SK-N-SH treated with all-trans-retinoic acid at 6 μM for 48 hours (cell line): ENCODE measurements around the gene APOH.

ENCODE experiments used
- ARNTL ChIP-seq: fragments of 450-650 bp; formaldehyde crosslinking; IDR thresholded peaks from 2 replicates; pipeline ENCODE4 v1.5.0; 2020; ENCODE audit warnings: low read depth, mild to moderate bottlenecking, moderate library complexity, borderline replicate concordance
- CSRNP3 ChIP-seq: fragments of 250-450 bp; sonication (Bioruptor Pico); IDR thresholded peaks from 2 replicates; pipeline ENCODE4 v1.5.1; 2021; ENCODE audit warnings: mild to moderate bottlenecking, moderate library complexity
- ZNF8 ChIP-seq: fragments of 450-650 bp; formaldehyde crosslinking; IDR thresholded peaks from 2 replicates; pipeline ENCODE4 v1.5.0; 2020; ENCODE audit warnings: mild to moderate bottlenecking, moderate library complexity
- TF ChIP-seq, protein P1 (sequence below): fragments of 250-450 bp; sonication (Bioruptor Pico); IDR thresholded peaks from 2 replicates; pipeline ENCODE4 v1.8.0; 2020; ENCODE audit warnings: mild to moderate bottlenecking, moderate library complexity, borderline replicate concordance

GRCh38 chr17:66167189-66167815, 61.9 kb downstream of the APOH start:
- no peak for TF ChIP-seq CSRNP3 (CRISPR knock-in tag)
- no peak for TF ChIP-seq ARNTL
- TF ChIP-seq ZNF8 (CRISPR knock-in tag): no peak
- TF ChIP-seq, protein P1, sequence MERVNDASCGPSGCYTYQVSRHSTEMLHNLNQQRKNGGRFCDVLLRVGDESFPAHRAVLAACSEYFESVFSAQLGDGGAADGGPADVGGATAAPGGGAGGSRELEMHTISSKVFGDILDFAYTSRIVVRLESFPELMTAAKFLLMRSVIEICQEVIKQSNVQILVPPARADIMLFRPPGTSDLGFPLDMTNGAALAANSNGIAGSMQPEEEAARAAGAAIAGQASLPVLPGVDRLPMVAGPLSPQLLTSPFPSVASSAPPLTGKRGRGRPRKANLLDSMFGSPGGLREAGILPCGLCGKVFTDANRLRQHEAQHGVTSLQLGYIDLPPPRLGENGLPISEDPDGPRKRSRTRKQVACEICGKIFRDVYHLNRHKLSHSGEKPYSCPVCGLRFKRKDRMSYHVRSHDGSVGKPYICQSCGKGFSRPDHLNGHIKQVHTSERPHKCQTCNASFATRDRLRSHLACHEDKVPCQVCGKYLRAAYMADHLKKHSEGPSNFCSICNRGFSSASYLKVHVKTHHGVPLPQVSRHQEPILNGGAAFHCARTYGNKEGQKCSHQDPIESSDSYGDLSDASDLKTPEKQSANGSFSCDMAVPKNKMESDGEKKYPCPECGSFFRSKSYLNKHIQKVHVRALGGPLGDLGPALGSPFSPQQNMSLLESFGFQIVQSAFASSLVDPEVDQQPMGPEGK (CRISPR knock-in tag): no peak
